IPS DF 6.9 (cell line): Measurements from ENCODE around the gene MLLT1.
A peak's percentile ranks its signal among the peaks of the same experiment; 100 is the strongest.

ENCODE experiments used
- DNase-seq: peaks from one replicate; pipeline ENCODE4 v3.0.0-alpha.2; 2013; ENCODE audit warnings: low read depth, low spot score
- H3K27ac ChIP-seq: one replicate; pipeline ENCODE4 v1.5.1; 2013; ENCODE audit warnings: low read length, control low read depth
- H3K27me3 ChIP-seq: 2 replicates; pipeline ENCODE4 v1.6.1; 2013; ENCODE audit warnings: mild to moderate bottlenecking, low read length; ENCODE audit not compliant: control insufficient read depth, insufficient read depth
- H3K36me3 ChIP-seq: 2 replicates; pipeline ENCODE4 v1.6.1; 2013; ENCODE audit warnings: low read length; ENCODE audit not compliant: control insufficient read depth, insufficient read depth
- H3K4me1 ChIP-seq: 2 replicates; pipeline ENCODE4 v1.6.1; 2013; ENCODE audit warnings: low read length; ENCODE audit not compliant: control insufficient read depth, insufficient read depth
- H3K4me3 ChIP-seq: 2 replicates; pipeline ENCODE4 v1.5.1; 2013; ENCODE audit warnings: mild to moderate bottlenecking, low read length
- H3K9me3 ChIP-seq: 2 replicates; pipeline ENCODE4 v1.6.1; 2013; ENCODE audit warnings: low read length, inconsistent platforms; ENCODE audit not compliant: control insufficient read depth, insufficient read depth
- whole genome bisulfite sequencing: extraction: QIAGEN DNeasy Blood & Tissue Kit; methylation state at CpG from one replicate; pipeline ENCODE4 v1.1.7; 2013; ENCODE audit warnings: mixed read lengths, missing lambda C conversion rate; ENCODE audit not compliant: insufficient read length, insufficient coverage; 5-methylcytosine and 5-hydroxymethylcytosine counted together

Gene MLLT1

DNA sequence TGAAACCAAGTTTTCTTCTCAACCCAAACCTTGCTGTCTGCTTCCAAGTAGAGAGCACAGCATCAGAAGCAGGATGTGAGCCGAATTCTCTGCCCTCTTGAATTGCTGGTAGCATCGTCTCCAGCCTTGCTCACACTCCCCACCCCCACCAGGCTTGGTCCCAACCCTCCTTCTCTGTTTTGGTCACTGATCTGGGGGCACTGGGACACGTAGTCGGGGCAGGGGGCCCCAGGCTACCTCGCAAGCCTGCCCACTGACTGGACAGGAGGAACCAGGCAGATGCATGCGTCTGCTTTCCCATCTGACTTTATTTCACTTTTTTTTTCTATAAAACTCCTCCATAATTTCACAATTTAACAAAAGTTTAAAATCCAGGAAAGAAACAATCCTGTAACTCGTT is 69.7 kb downstream of the MLLT1 start:
- Histone ChIP-seq H3K4me1 (no peaks in the 10 kb centered on the region; the same call in 1 of the 2 replicates), H3K9me3 (no peaks in the 10 kb centered on the region), H3K27ac (no peak overlapping the region), H3K27me3 (no peaks in the 10 kb centered on the region), H3K36me3 (peaks cover 10% of the 10 kb centered on the region; the same call in 1 of the 2 replicates), H3K4me3 (no peak overlapping the region)
- 100% methylated on average over 1 of the region's 7 CpGs for WGBS
- no peak for DNase-seq

DNA sequence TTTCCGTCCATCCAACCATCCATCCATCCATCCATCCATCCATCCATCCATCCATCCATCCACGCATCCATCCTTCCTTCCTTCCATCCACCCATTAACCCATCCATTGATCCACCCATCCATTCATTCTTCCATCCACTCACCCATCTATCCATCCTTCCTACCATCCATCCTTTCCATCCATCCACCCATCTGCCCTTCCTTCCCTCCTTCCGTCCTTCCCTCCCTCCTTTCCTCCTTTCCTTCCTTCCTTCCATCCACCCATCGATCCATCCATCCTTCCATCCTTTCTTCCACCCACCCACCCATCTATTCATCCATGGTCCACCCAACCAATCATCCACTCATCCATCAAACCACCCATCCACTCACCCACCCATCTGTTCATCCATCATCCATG is 70.1 kb downstream of the MLLT1 start:
- 100% methylated on average over 3 of the region's 4 CpGs for WGBS
- Histone ChIP-seq H3K9me3 (no peaks in the 10 kb centered on the region), H3K4me3 (no peak overlapping the region), H3K4me1 (no peaks in the 10 kb centered on the region; the same call in 1 of the 2 replicates), H3K27ac (no peak overlapping the region), H3K27me3 (no peaks in the 10 kb centered on the region), H3K36me3 (peaks cover 10% of the 10 kb centered on the region; the same call in 1 of the 2 replicates)
- no peak for DNase-seq

DNA sequence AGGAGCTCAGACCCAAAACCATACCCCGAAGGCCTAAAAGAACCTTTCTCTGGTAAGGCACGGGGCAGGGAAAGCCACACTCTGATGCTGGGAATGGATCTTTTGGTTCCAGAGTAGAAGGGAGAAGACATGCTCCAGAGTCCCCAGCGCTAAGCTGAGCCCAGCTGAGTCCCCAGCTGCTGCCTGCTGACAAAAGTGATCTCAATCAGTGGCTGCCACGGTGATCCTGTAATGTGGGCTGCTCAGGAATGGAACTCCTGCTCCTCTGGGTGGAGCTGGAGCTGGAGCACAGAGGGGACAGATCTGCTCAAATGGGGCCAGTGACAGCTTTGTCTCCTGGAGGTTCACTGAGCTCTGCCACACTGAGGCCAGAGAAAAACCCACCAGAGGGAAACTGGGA is 70.5 kb downstream of the MLLT1 start:
- H3K36me3 ChIP-seq: peaks cover 10% of the 10 kb centered on the region; the same call in 1 of the 2 replicates
- H3K4me1 ChIP-seq: no peaks in the 10 kb centered on the region; the same call in 1 of the 2 replicates
- no peaks in the 10 kb centered on the region for H3K9me3 ChIP-seq
- WGBS: no CpG with 5 or more reads among the region's 4 CpGs
- no peak overlapping the region for H3K27ac ChIP-seq
- no peak overlapping the region for H3K4me3 ChIP-seq
- H3K27me3 ChIP-seq: no peaks in the 10 kb centered on the region
- DNase-seq: no peak

DNA sequence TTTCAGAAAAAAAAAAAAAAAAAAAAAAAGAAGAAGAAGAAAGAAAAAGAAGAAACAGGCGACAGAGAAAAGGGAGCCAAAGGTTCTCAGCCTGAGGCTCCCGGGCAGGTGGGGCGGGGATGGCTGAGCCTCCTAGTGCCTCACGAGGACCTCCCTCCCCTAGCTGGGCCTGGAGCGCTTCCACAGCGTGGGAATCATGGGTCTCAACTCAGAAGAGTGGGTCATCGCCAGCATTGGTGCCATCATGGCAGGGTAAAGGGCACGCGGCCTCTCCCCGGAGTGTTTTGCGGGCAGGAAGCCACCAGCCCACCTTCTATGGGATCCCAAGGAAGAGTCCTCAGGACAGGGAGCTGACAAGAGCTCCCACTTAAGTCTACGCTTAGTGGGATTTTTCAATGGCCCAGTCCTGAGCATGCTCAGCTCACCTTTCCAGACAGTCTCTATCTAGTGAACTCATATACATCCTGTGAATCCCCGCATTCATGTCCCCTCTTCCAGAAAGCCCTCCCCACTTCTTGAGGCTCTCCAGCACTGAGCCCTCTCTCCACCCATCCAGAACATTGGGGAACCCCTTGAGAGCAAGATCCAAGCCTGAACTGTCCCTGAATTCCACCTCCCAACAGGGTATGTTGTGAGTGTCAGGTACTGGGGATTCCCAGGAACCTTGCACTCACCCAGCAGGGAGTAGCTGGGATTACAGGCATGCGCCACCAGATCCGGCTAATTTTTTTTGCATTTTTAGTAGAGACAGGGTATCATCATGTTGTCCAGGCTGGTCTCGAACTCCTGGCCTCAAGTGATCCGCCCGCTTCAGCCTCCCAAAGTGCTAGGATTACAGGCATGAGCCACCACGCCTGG is 74.7 kb downstream of the MLLT1 start:
- no peak for DNase-seq
- H3K27me3 ChIP-seq: no peaks in the 10 kb centered on the region
- H3K4me1 ChIP-seq: no peaks in the 10 kb centered on the region
- H3K4me3 ChIP-seq: no peak overlapping the region
- WGBS: no CpG with 5 or more reads among the region's 19 CpGs
- H3K27ac ChIP-seq: no peak overlapping the region
- H3K9me3 ChIP-seq: no peaks in the 10 kb centered on the region
- H3K36me3 ChIP-seq: no peaks in the 10 kb centered on the region

DNA sequence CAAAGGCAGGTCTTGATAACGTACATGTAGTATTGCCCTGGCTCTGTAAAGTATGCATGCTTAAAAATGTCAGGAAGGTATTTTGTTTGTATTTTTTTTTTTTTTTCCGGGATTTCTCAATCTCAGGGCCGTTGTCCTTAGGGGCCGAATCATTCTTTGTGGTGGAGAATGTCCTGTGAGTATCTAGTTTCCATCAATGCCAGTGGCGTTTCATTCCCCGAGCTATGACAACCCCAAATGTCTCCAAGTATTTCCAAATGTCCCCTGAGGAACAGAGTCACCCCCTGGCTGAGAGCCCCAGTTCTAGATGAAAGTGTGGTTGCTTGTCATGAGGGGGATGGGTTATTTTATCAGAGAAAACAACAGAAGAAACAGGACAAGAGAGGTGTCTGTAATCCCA is 75.6 kb downstream of the MLLT1 start:
- no peaks in the 10 kb centered on the region for H3K9me3 ChIP-seq
- no peak overlapping the region for H3K4me3 ChIP-seq
- no CpG with 5 or more reads among the region's 6 CpGs for WGBS
- DNase-seq: no peak
- H3K4me1 ChIP-seq: no peaks in the 10 kb centered on the region
- H3K36me3 ChIP-seq: no peaks in the 10 kb centered on the region
- no peaks in the 10 kb centered on the region for H3K27me3 ChIP-seq
- H3K27ac ChIP-seq: no peak overlapping the region

DNA sequence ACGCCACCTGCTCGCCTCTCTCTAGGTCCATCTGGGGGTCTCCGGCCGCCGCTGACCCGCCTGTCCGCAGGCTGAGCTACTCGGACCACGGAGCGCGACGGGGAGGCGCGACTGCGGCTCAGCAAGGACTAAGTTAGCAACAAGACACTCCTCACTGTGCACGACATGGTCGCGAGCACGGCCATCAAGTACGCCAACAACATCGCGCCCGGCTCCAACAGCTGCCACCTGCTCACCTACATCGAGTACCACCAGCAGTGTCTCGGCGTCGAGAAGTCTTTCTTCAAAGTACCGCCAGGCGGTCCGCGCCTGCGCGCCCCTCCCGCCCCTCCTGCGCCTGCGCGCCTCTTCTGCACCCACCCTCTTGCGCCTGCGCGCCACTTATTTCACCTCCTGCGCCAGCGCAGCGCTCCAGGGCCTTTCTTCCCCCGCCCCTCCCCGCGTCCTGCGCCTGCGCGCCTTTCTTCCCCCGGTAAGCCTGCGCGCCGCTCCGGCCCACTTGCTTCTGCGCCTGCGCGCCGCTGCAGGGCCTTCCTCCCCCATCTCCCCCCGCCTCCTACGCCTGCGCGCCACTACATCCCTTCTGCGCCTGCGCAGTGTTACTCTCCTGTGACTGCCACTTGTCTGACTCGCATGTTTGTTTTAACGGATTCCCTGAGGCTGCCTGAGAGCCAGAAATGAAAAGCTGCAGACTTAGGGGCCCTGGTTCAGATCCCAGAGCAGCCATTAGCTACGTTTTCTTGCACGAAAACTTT is 80.4 kb downstream of the MLLT1 start:
- H3K4me1 ChIP-seq: no peaks in the 10 kb centered on the region
- no peaks in the 10 kb centered on the region for H3K36me3 ChIP-seq
- H3K27ac ChIP-seq: no peak overlapping the region
- peak overlapping the region; percentile 23; the same call in 1 of the 2 replicates for H3K4me3 ChIP-seq
- WGBS: no CpG with 5 or more reads among the region's 68 CpGs
- H3K9me3 ChIP-seq: peaks cover 2% of the 10 kb centered on the region; the same call in 1 of the 2 replicates
- H3K27me3 ChIP-seq: no peaks in the 10 kb centered on the region
- peak; percentile 96 for DNase-seq

DNA sequence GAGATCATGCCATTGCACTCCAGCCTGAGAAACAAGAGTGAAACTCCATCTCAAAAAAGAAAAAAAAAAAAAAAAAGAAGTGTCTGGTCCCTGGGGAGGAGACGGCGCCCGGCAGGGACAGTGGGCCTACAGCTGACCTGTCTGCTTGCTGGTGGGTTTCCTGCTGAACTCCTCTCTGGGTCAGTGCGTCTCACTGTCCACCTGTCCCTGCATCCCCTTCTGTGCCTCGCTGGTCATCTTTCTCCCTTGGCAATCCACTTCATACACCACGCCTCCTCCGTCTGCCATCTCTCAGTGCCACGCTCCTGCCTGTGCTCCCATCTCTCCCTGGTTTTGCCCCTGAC is 80.9 kb downstream of the MLLT1 start:
- no CpG with 5 or more reads among the region's 8 CpGs for WGBS
- Histone ChIP-seq H3K9me3 (peaks cover 2% of the 10 kb centered on the region; the same call in 1 of the 2 replicates), H3K27me3 (no peaks in the 10 kb centered on the region), H3K36me3 (no peaks in the 10 kb centered on the region), H3K4me1 (no peaks in the 10 kb centered on the region), H3K4me3 (peak overlapping the region; percentile 23; the same call in 1 of the 2 replicates), H3K27ac (no peak overlapping the region)
- DNase-seq: no peak

DNA sequence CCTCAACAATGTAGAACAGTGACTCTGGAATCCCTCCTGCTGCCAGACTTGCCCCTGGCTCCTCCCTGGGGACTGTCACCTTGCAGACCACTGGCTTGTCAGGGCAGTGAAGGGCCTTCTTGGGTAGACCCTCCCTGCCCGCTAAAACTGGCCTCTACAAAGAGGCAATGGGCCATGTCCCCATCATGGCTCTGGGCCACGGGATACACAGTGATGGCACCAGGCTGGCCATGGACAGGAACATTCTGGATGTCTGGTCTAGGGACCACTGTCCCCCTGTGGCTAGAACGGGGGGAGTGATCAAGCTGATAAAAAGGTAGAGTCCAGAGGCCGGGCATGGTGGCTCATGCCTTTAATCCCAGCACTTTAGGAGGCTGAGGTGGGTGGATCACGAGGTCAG is 83.4 kb downstream of the MLLT1 start:
- Histone ChIP-seq H3K36me3 (no peaks in the 10 kb centered on the region), H3K9me3 (peaks cover 4% of the 10 kb centered on the region), H3K4me3 (no peak overlapping the region), H3K27ac (no peak overlapping the region), H3K27me3 (no peaks in the 10 kb centered on the region), H3K4me1 (no peaks in the 10 kb centered on the region)
- no CpG with 5 or more reads among the region's 5 CpGs for WGBS
- no peak for DNase-seq

DNA sequence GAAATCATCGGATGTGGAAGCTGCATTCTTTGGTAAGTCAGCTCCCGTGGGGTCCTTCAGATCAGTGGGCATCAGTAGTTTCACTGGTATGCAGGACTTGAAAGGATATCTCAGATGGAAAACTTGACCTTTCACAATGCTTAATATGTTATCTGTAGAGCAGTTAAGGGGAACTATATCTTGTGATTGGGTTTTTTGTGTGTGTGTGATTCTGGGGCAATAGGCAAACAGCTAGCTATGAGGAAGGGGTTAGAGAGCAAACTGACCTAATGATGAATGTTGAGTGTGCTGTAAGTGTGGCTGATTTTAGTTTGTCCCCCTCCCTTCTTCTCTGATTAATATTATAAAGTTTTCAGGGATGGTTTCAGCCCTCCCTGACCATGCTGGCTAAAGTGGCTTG is 91.0 kb downstream of the MLLT1 start:
- no CpG with 5 or more reads among the region's 2 CpGs for WGBS
- H3K36me3 ChIP-seq: no peaks in the 10 kb centered on the region

DNA sequence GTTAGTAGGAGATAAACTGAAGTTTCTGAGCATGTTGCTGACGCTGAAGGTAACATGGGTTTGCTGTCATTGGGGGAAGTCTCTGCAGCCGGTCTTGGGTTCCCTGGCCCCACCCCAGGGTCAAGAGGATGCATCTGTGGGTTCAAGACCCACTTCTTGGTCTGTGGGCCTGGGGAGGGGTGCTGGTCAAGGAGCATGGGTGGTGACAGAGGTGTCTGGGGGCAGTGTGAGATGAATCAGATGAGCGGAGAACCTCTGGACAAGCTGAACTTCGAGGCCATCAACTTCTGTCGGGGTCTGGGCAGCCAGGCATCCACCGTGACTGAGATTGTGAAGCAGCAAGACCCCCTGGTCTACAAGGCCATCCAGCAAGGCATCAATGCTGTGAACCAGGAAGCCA is 92.4 kb downstream of the MLLT1 start:
- Histone ChIP-seq H3K27ac (no peak overlapping the region), H3K36me3 (no peaks in the 10 kb centered on the region), H3K4me1 (no peaks in the 10 kb centered on the region), H3K4me3 (no peak overlapping the region), H3K9me3 (peaks cover 16% of the 10 kb centered on the region), H3K27me3 (no peaks in the 10 kb centered on the region; the same call in 1 of the 2 replicates)
- no CpG with 5 or more reads among the region's 6 CpGs for WGBS
- DNase-seq: no peak

More for the DNA sequence above, 91.0 kb downstream of the MLLT1 start:
- no peak overlapping the region for H3K27ac ChIP-seq
- H3K27me3 ChIP-seq: no peaks in the 10 kb centered on the region
- no peak overlapping the region for H3K4me3 ChIP-seq
- no peaks in the 10 kb centered on the region for H3K4me1 ChIP-seq
- DNase-seq: no peak
- peaks cover 14% of the 10 kb centered on the region for H3K9me3 ChIP-seq
